Upper lobe of left lung (tissue), 4 donors: ENCODE data around the gene NAV2.

Experiments
- CTCF ChIP-seq, 6 experiments: fragments of 450-650 bp in 4 of 6; fragments of 200-600 bp in 2 of 6; sonication (generic) in 2 of 6; IDR thresholded peaks; one replicate each; pipeline ENCODE4 v1.5.1; 2016 to 2019; ENCODE audit warnings: antibody characterized with exemption in 6 of 6
- EP300 ChIP-seq, 4 donors: sonication (generic); formaldehyde crosslinking; IDR thresholded peaks; one replicate each; pipeline ENCODE4 v1.5.1; 2017; ENCODE audit warnings: antibody characterized with exemption in 4 of 4, control low read depth in 2 of 4
- POLR2A ChIP-seq, 4 donors: fragments of 450-650 bp; IDR thresholded peaks; one replicate each; pipeline ENCODE4 v1.5.1; 2016 to 2017; ENCODE audit warnings: antibody characterized with exemption in 4 of 4, mild to moderate bottlenecking in 2 of 4
- POLR2AphosphoS5 ChIP-seq, 2 donors: sonication (generic); formaldehyde crosslinking; IDR thresholded peaks; one replicate each; pipeline ENCODE4 v1.5.1; 2017; ENCODE audit warnings: antibody characterized with exemption in 2 of 2

GRCh38 chr11:20023082-20023426, 310.4 kb downstream of the NAV2 start:
- no peak for TF ChIP-seq CTCF (IDR thresholded peaks at IDR 0.05)
- TF ChIP-seq POLR2AphosphoS5 (IDR thresholded peaks at IDR 0.05) = no peak
- TF ChIP-seq EP300 (IDR thresholded peaks at IDR 0.05) = no peak
- no peak for TF ChIP-seq POLR2A (IDR thresholded peaks at IDR 0.05)
